Endothelial cell of umbilical vein (primary cell): ENCODE results near the gene PTGS1.

Experiments
- CTCF ChIP-seq, 2 donors: IDR thresholded peaks; 1 replicate in 1 of 2; 2 replicates in 1 of 2; pipeline ENCODE4 v1.5.1; 2011; ENCODE audit warnings: low read length in 2 of 2, mild to moderate bottlenecking in 2 of 2, moderate library complexity in 2 of 2, control low read depth in 1 of 2, inconsistent platforms in 1 of 2, low read depth in 1 of 2; ENCODE audit not compliant: insufficient read depth in 1 of 2; ENCODE audit errors: extremely low read depth in 1 of 2
- GATA2 ChIP-seq: IDR thresholded peaks from 2 replicates; pipeline ENCODE4 v1.7.0; 2011; ENCODE audit warnings: low read depth, mild to moderate bottlenecking, moderate library complexity, mixed read lengths, low read length; ENCODE audit not compliant: insufficient read length, insufficient read depth
- MAX ChIP-seq: IDR thresholded peaks from 2 replicates; pipeline ENCODE4 v1.6.1; 2011; ENCODE audit not compliant: insufficient read depth, insufficient read length
- MYC ChIP-seq: IDR thresholded peaks from one replicate; pipeline ENCODE4 v1.6.1; 2011; ENCODE audit warnings: mild to moderate bottlenecking, low read depth, low read length
- POLR2A ChIP-seq: IDR thresholded peaks from 2 replicates; pipeline ENCODE4 v1.6.1; 2012; ENCODE audit warnings: low read depth, mild to moderate bottlenecking, control low read depth, low read length
- POLR2AphosphoS5 ChIP-seq: IDR thresholded peaks from 2 replicates; pipeline ENCODE4 v1.6.1; 2012; ENCODE audit warnings: low read depth, mild to moderate bottlenecking, control low read depth, low read length, moderate library complexity; ENCODE audit not compliant: insufficient read depth

- TF ChIP-seq POLR2A: peak; percentile 9
- TF ChIP-seq CTCF (IDR thresholded peaks at IDR 0.05; ENCODE audit: extremely low read depth in 1 of 2, insufficient read depth in 1 of 2, low read depth in 1 of 2, low read length in 2 of 2): no peak
- TF ChIP-seq POLR2AphosphoS5: peak; percentile 30
- no peak for TF ChIP-seq MAX
- no peak for TF ChIP-seq MYC
- TF ChIP-seq GATA2: no peak
These were observed 4.1 kb downstream of the PTGS1 start for GRCh38 chr9:122374885-122375420.
